SK-N-DZ (cell line): ENCODE data around the gene MDC1.
"Not testable (repeated sequence)": the region's sequence is repeated elsewhere in the genome, so short reads cannot be mapped to it uniquely, and the experiment has no call there.

ENCODE experiments used
- DNase-seq: peaks from one replicate; pipeline ENCODE4 v3.0.0-alpha.2; 2015; ENCODE audit warnings: low spot score

MDC1 gene

GRCh38 chr6:30683183-30683979 is 33.7 kb downstream of the MDC1 start:
- no peak for DNase-seq

DNA sequence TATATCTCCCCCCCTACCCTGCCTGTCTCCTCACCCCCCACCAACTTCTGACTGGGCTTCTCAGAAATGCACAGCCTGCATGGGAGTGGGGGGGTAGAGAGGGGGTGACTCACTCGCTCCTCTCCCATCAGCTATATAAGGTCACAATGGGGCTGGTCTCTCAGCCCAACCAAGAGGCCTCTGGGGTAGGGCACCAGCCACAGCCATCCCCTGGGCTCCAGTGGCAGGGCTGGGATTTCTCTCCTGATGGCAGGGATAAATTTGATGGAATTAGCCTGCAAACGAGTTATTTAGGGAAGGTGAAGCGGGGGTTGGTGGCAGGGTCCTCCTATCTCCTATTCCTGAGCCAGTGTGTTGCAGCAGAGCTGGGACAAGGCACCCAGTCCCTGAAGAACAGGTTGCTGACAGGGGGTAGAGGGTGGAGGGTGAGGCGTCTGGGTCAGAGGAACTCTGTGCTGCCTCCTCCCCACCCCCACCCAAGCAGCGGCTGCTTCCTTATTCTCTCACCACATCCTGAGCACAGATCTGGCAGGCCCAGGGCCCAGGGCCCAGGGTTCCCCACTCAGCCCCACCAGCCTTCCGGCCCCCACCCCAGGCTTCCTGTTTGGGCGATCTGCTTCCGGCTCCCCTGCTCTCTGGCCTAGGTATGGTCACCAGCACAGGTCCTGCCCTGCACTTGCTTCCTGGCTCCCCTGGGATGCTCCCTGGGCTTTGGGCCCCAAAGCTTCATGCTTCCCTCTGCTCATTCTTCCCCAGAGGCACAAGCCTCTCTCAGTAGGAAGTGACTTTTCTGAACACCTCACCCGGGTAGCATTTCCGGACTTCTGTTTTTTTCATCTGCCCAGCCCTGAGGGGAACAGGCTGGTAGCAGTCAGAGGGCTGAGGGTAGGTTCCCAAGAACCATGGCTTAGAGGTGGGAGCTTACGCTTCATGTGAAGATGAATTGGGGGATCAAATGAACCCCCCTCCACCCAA is 34.7 kb downstream of the MDC1 start:
- no peak for DNase-seq

DNA sequence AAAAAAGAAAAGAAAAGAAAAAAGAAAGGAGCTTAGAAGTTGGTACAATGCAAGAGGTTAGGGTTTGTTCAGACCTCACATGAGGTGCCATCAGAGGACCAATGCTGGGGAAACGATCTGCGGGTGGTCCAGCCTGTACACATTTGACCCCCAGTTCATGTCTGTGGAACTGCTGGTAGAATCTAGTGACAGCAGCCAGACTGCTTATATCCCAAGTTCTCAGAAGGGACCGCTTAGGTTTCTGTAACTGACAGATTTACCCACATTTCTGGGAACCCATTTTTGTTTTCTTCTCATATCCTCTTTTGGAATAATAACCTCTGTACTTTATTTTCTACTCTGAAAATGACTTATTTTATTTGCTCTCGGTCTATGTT is 35.3 kb downstream of the MDC1 start:
- no peak for DNase-seq

DNA sequence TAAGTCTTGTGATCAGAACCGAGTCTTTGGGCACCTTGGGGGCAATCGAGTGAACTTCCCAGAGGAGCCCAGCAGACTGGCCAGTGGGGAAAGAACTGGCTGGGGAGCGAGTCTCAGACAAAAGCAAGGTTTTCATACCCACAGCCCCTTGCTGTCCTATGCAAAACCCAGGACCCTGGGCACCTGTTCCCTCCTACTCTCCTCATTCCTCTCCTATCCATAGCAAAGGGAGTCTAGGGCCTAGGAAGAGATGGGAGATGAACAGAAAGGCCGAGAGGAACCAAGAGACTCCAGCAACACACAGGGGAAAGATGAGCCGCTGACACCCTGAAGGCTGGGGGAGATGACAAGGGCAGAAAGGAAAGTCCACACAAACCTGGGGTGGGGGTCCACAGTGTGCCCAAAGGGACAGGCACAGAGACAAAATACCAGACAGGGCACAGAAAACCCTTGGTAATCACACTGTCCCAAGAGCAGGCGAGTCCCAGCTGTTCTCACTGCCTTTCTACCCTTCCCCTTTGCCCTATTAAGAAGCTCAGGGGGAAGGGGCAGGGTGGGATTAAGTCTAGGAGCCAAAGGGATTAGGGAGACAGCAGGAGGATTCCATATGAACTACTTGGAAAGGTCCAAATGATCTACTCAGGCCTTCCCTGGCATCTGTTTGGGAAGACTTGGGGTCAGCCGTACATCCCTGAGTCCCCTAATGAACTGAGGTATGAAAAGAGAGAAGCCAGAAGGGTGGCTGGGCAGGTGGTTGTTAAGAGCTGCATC is 37.1 kb downstream of the MDC1 start:
- DNase-seq, result no peak

GRCh38 chr6:30678964-30679726 is 37.9 kb downstream of the MDC1 start:
- peak; percentile 79 for DNase-seq

DNA sequence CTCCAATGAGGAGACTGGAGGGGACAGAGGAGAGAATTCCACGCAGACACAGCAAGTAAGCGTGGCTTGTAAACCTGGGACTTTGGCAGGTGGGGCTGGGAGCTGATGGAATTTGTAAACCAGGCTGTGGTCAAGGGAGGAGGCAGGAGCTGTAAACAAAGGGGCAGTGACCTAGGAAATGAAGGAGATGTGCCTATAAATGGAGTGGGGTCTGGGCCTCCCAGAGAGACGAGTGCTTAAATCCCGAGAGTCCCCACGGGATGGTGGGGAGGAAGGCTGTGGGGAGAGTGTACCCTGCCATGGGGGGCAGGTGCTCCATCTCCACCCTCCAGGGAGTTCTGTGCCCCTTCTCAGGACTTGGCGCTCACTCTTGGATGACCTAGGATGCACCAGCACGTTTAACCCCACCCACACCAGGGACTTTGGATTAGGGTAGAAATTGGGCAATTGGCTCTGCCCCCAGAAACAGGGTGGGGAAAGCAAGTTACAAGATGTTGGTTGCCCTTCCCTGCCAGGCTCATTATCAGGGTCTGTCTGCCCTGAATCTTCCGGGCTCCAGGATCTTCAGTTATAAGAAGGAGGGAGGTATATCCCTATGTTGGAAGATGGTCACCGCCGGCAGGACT is 40.3 kb downstream of the MDC1 start:
- no peak for DNase-seq

GRCh38 chr6:30672445-30673253 is 44.4 kb downstream of the MDC1 start, which contains the start of gene DHX16:
TSS of gene DHX16 (minus strand) at chr6:30673006. CDS start at chr6:30672841, 165 bp downstream.
- peak; percentile 97 for DNase-seq

DNA sequence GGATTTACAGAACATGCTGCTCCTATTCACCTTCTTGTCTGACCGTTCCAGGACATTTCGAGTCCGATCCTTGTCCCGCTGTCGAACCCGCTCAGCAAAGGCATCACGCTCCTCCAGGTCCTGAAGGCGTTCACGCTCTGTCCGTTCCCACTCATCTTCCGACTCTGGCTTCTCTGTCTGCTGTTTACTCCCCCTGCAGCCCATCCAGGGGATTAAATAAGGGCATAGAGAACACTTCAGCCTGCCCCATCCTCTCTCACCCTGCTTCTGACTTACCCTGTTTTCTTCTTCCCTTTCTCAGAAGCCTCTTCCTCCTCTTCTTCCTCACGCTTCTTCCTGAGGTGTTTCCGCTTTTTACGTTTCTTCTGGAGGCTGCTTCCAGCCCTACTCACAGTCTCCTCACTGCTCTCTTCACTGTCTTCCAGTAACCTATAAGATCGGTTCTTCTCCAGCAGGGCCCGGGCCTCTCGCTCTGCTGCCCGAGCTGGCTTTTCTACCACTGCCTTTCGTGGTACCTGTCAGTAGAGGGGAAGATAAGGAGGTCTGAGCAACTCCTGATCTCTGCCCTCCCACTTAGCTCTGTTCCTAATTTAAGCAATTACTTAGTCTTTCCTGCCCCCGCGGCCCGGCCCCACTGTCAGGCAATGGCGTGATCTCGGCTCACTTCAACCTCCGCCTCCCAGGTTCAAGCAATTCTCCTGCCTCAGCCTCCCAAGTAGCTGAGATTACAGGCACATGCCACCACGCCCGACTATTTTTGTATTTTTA is 46.1 kb downstream of the MDC1 start:
- DNase-seq, result no peak

- DNase-seq, result not testable (repeated sequence)
Measured at GRCh38 chr6:30666300-30666699, 50.8 kb downstream of the MDC1 start.

DNA sequence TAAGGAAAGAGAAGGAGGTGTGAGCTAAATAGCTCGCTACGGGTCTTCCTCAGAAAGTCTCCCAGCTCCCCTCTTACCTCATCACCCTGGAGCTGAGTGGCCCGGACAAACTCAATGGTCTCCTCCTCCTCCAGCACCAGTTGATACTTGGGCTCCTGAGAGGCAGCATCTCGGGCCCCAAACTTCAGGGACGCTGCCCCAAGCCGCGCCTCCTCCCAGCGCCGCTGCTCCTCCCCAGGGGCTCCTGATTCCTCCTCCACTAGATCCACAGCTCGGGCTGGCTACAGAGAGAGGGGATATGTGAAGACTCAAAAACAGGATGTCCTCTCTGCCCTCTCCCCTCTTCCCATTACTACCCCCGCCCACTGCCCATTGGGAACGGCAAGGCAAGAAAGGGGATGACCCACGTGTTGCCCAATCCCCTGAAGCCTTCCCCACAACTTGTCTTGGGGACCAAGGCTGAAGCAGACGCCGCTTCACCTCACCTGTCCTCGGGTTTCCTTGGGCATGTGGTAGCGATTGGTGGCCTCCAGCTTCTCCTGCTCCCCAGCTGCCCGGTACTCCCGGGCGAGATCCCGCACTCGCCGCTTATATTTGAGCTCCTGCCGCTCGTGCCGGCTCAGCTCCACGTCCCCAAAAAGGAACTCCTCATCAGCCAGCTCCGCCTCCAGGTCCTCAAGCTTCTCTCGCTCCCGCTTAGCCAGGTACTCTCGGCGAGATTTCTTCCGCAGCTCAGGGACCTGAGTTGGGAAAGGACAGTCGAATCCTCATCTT is 51.9 kb downstream of the MDC1 start:
- DNase-seq, result no peak

DNA sequence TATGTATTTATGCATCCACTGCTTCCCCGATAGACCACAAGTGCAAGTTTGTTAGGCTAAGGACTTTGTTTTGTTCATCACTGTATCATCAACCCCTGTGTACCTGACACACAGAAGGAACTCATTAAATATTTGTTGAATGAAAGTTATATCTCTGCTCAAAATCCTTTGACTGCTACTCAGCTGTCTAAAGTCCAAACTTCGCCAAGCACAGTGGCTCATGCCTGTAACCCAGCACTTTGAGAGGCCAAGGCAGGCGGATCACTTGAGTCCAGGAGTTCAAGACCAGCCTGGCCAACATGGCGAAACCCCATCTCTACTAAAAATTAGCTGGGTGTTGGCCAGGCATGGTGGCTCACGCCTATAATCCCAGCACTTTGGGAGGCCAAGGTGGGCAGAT is 59.2 kb downstream of the MDC1 start:
- DNase-seq, result not testable (repeated sequence)

- no peak for DNase-seq
Measured at GRCh38 chr6:30657454-30657853, 59.6 kb downstream of the MDC1 start.

GRCh38 chr6:30656513-30656912 is 60.6 kb downstream of the MDC1 start:
- no peak for DNase-seq

DNA sequence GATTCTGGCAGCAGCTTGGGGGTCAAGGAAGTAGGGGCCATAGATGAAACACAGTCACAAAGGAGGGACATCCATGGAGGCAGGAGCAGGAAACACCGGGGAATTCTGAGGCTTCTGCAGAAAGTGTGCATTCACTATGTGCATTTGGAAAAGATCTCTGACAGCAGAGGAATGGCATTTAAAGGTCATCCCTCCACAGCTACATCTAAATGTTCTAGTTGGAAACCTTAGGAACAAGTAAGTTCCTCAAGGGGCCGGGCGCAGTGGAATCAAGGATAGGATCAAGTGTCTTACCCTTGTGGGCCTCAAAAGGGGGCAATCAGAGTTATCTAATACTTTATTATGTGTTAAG is 61.4 kb downstream of the MDC1 start:
- no peak for DNase-seq

GRCh38 chr6:30654798-30655742 is 62.0 kb downstream of the MDC1 start:
- no peak for DNase-seq

DNA sequence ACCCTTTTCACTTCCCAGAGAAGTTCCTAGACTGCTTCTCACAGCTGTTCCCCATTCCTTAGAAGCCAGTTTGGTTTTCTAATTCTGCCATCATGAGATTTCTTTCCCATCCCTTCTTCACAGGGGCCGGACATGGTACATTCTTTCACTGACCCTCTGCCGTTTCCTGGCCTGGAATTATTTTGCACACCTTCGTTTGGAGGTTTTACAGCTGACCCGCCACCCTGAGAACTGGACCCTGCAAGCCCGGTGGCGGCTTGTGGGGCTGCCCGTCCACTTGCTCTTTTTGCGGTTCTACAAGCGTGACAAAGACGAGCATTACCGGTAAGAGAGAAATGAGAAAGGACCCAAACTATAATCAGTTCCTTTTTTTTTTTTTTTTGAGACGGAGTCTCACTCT is 65.9 kb downstream of the MDC1 start:
- no peak for DNase-seq
